Epithelial cell of proximal tubule (primary cell): ENCODE data around the gene KMT2E. TPM values are rescaled to one million over a fixed set of nuclear protein-coding genes. Genes with fewer than 3 reads are reported as not detected.

Source experiments
- DNase-seq: peaks from one replicate; pipeline ENCODE4 v3.0.0-alpha.2; 2011; ENCODE audit warnings: low read depth
- H3K4me3 ChIP-seq: 2 replicates; pipeline ENCODE4 v1.5.1; 2011; ENCODE audit warnings: low read depth, mild to moderate bottlenecking, low read length
- total RNA-seq: library from RNA; depleted of rRNA; stranded (reverse); fragments of >200 nt; gene quantifications from 2 replicates; pipeline ENCODE4 v1.2.3, GENCODE V29; 2015
- TF ChIP-seq, protein P1 (sequence below): conservative IDR thresholded peaks from 2 replicates; pipeline ENCODE4 v1.5.1; 2012; ENCODE audit warnings: low read depth, mild to moderate bottlenecking, low read length

KMT2E gene
- total RNA-seq, 1 donor from 2014 or later, result 46.4 TPM

DNA sequence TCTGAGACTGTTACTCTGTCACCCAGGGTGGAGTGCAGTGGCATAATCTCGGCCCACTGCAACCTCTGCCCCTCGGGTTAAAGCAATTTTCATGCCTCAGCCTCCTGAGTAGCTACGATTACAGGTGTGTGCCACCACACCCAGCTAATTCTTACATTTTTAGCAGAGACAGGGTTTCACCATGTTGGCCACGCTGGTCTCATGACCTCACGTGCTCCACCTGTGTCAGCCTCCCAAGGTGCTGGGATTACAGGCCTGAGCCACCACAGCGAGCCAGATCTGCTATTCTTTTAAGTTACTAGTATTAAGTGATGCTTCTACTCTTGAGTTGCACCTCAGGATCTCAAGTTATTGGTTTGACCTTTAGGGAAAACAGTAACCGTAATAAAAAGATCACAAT, 23.0 kb upstream of the KMT2E start:
- DNase-seq, result no peak
- no peak overlapping the region for H3K4me3 ChIP-seq
- TF ChIP-seq, protein P1, sequence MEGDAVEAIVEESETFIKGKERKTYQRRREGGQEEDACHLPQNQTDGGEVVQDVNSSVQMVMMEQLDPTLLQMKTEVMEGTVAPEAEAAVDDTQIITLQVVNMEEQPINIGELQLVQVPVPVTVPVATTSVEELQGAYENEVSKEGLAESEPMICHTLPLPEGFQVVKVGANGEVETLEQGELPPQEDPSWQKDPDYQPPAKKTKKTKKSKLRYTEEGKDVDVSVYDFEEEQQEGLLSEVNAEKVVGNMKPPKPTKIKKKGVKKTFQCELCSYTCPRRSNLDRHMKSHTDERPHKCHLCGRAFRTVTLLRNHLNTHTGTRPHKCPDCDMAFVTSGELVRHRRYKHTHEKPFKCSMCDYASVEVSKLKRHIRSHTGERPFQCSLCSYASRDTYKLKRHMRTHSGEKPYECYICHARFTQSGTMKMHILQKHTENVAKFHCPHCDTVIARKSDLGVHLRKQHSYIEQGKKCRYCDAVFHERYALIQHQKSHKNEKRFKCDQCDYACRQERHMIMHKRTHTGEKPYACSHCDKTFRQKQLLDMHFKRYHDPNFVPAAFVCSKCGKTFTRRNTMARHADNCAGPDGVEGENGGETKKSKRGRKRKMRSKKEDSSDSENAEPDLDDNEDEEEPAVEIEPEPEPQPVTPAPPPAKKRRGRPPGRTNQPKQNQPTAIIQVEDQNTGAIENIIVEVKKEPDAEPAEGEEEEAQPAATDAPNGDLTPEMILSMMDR, result no peak

DNA sequence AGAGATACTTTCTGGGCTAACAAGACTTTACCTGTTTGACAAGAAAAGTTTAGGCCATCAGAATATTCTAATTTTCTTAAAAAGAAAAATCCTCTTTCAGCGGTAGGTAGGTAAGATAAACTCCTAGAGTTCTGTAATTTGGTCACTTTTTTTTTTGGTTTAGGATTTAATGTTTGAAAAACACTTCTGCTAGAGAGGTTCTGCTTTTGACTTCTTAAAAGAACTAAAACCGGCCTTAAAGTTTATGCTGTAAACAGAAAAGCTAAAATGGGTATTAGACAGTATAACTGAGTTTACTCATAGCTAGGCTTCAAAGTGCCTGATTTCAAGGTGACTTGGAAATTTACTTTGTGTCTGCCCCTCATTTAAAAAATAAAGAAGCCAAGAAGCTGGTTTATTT, 21.7 kb upstream of the KMT2E start:
- no peak overlapping the region for H3K4me3 ChIP-seq
- DNase-seq, result no peak
- TF ChIP-seq, protein P1, result no peak

DNA sequence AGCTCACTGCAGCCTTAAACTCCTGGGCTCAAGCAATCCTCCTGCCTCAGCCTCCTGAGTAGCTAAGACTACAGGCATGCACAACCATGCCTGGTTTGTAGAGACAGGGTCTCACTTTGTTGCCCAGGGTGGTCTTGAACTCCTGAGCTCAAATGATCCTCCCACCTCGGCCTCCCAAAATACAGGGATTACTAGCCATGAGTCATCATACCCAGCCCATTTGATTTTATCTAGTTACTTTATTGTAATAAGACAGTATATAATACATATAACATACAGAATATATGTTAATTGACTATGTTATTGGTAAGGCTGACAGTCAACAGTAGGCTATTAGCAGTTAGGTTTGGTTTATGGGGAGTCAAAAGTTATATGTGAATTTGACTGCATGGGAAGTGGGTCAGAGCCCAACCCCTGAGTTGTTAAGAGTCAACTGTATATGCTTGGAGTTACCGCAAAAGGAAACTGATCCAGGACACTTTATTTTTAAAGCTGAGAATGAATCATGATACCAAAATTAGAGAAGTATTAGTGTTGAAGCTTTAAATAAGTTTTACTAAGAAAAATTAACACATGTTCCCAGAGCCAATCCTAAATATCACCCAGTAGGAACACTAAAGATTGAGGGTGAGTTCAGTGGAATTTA, 20.7 kb upstream of the KMT2E start:
- TF ChIP-seq, protein P1, result no peak
- DNase-seq, result no peak
- H3K4me3 ChIP-seq, result no peak overlapping the region

DNA sequence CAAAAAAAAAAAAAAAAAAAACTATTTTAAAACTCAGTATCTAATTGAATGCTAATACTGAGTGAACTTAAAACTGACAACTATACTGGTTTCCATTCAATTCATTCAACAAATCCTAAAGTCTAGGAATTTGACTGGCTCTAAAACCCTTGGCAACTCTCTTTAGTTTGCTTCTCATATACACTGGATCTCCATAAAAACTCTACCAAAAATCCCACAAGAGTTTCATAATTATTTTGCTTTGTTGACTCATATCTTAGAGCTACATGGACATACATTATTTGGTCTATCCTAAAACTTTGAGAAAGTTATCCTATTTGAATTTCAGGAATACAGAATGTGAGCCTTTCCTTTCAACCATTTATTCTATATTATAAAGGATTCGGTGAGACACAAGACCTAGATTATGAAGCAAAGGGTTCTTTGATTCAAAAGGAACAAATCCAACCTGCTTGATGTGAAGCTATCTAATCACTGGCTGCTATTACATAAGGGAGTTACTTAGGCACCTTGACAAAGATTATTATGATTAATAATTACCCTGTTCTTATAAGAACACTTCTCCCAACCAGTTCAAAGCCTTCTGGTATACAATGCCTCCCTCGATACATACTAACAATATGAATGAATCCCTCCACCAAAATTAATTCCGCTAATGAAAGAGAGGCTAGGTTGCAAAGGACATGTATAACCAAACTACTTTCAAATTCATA, 15.8 kb upstream of the KMT2E start:
- no peak overlapping the region for H3K4me3 ChIP-seq
- TF ChIP-seq, protein P1, result no peak
- DNase-seq, result no peak

DNA sequence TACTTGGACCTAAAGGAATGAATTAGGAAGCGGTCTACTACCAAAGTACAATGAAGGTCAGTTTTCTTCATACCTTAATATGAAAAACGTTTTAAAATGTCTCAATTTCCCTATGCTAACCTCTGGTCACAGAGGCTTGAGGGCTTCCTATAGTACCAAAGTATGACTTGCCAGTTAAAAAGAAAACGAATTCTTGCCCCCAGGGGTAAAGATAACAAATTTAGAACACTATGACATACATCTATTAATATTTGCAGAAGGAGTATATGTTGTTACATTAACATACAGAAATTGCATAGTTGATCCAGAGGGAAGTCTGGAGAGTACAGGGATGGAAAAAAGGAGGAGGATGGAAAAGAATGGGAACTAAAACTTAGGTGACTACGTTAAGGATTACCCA, 13.8 kb upstream of the KMT2E start:
- no peak for DNase-seq
- TF ChIP-seq, protein P1, result no peak
- no peak overlapping the region for H3K4me3 ChIP-seq

DNA sequence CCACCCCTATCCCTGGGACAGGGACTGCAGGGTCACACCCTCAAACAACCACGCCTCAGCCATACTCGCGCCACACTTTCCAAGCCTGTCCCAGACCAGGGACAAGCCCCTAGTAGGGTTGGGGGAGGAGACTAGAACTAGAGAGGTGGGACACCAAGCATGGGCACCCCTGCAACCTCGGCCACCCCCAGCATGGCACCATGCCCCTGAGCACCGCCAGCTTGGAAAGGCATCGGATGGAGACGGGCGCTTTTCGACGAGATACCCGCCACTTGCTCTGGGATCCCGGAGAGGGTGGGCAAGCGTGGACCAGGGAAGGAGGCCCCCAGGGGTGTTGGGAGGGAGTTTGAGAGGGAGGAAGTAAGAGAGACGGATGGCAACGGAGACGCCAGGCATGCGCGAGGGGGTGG, 13.1 kb upstream of the KMT2E start:
- no peak for DNase-seq
- TF ChIP-seq, protein P1, result no peak
- H3K4me3 ChIP-seq, result no peak overlapping the region

DNA sequence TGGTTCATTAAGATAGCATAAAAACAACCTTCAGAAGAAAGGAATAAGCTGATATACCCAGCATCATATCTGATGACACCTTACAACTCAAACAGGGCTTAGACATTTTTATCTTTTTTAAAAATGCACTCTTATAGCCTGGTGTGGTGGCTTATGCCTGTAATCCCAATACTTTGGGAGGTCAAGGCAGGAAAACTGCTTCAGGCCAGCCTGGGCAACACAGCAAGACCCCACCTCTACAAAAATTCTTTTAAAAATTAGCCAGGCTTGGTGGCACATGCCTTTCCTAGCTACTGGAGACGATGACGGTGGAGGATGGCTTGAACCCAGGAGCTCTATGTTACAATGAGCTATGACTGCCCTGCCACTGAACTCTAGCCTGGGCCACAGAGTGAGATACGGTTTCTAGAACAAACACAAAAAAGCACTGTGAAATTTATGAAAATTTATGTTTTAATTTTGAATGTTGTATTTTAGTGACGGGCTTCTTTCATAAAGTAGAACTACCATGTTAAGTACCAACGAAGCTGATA, 12.3 kb upstream of the KMT2E start:
- no peak overlapping the region for H3K4me3 ChIP-seq
- no peak for DNase-seq
- TF ChIP-seq, protein P1, result no peak
